ENCODE results near the gene YPEL3.

GRCh38 chr16:30143347-30143702 is 47.3 kb upstream of the YPEL3 start:
- TF ChIP-seq POLR2A (IDR thresholded peaks at IDR 0.05) (no peak), CTCF (IDR thresholded peaks at IDR 0.05) (no peak)
